ENCODE data around the gene SPATA2L. TPM values are rescaled to one million over a fixed set of nuclear protein-coding genes. Genes with fewer than 3 reads are reported as not detected.
A peak's percentile ranks its signal among the peaks of the same experiment; 100 is the strongest.

Gene SPATA2L
- total RNA-seq, 1 donor = 14.8 TPM

- DNase-seq (ENCODE audit: insufficient read length, low spot score, missing footprints) = peak; percentile 52
- TF ChIP-seq CTCF (IDR thresholded peaks at IDR 0.05; ENCODE audit: extremely low read depth, low read depth, low read length) = no peak
- H3K4me1 ChIP-seq (ENCODE audit: insufficient read depth, low read length) = peaks cover 14% of the 10 kb centered on the region
- peaks cover 30% of the 10 kb centered on the region for H4K20me1 ChIP-seq (ENCODE audit: insufficient read depth, low read length)
- no peak overlapping the region for H3K4me2 ChIP-seq (ENCODE audit: insufficient read depth, low read length)
- H3K27ac ChIP-seq (ENCODE audit: low read depth, low read length) = no peak overlapping the region
- H3K9me3 ChIP-seq (ENCODE audit: low read depth, low read length) = no peaks in the 10 kb centered on the region
- peaks cover 70% of the 10 kb centered on the region for H3K79me2 ChIP-seq (ENCODE audit: insufficient read depth, low read length)
- H2AFZ ChIP-seq (ENCODE audit: low read length) = no peak overlapping the region
- no peaks in the 10 kb centered on the region for H3K27me3 ChIP-seq (ENCODE audit: insufficient read depth, low read length)
- peaks cover 17% of the 10 kb centered on the region for H3K36me3 ChIP-seq (ENCODE audit: insufficient read depth, low read length)
- H3K4me3 ChIP-seq (ENCODE audit: insufficient read depth, low read length) = no peak overlapping the region
These were observed 46.4 kb downstream of the SPATA2L start for GRCh38 chr16:89655062-89655643.

GRCh38 chr16:89653656-89654295 lies 47.7 kb downstream of the SPATA2L start:
- H3K27me3 ChIP-seq (ENCODE audit: insufficient read depth, low read length) = no peaks in the 10 kb centered on the region
- H3K4me1 ChIP-seq (ENCODE audit: insufficient read depth, low read length) = peaks cover 13% of the 10 kb centered on the region
- no peak overlapping the region for H3K4me2 ChIP-seq (ENCODE audit: insufficient read depth, low read length)
- H3K36me3 ChIP-seq (ENCODE audit: insufficient read depth, low read length) = peaks cover 17% of the 10 kb centered on the region
- H2AFZ ChIP-seq (ENCODE audit: low read length) = no peak overlapping the region
- H3K9me3 ChIP-seq (ENCODE audit: low read depth, low read length) = no peaks in the 10 kb centered on the region
- peak; percentile 51 for DNase-seq (ENCODE audit: insufficient read length, low spot score, missing footprints)
- H3K27ac ChIP-seq (ENCODE audit: low read depth, low read length) = no peak overlapping the region
- TF ChIP-seq CTCF (IDR thresholded peaks at IDR 0.05; ENCODE audit: extremely low read depth, low read depth, low read length) = no peak
- H3K79me2 ChIP-seq (ENCODE audit: insufficient read depth, low read length) = peaks cover 59% of the 10 kb centered on the region
- peaks cover 30% of the 10 kb centered on the region for H4K20me1 ChIP-seq (ENCODE audit: insufficient read depth, low read length)
- H3K4me3 ChIP-seq (ENCODE audit: insufficient read depth, low read length) = no peak overlapping the region

- no peaks in the 10 kb centered on the region for H3K9me3 ChIP-seq (ENCODE audit: low read depth, low read length)
- H3K4me2 ChIP-seq (ENCODE audit: insufficient read depth, low read length) = no peak overlapping the region
- peaks cover 34% of the 10 kb centered on the region for H4K20me1 ChIP-seq (ENCODE audit: insufficient read depth, low read length)
- no peak for TF ChIP-seq CTCF (IDR thresholded peaks at IDR 0.05; ENCODE audit: extremely low read depth, low read depth, low read length)
- no peak overlapping the region for H3K27ac ChIP-seq (ENCODE audit: low read depth, low read length)
- peaks cover 45% of the 10 kb centered on the region for H3K79me2 ChIP-seq (ENCODE audit: insufficient read depth, low read length)
- no peak overlapping the region for H3K4me3 ChIP-seq (ENCODE audit: insufficient read depth, low read length)
- no peaks in the 10 kb centered on the region for H3K27me3 ChIP-seq (ENCODE audit: insufficient read depth, low read length)
- DNase-seq (ENCODE audit: insufficient read length, low spot score, missing footprints) = no peak
- no peak overlapping the region for H2AFZ ChIP-seq (ENCODE audit: low read length)
- peaks cover 23% of the 10 kb centered on the region for H3K36me3 ChIP-seq (ENCODE audit: insufficient read depth, low read length)
- H3K4me1 ChIP-seq (ENCODE audit: insufficient read depth, low read length) = peaks cover 3% of the 10 kb centered on the region
These were observed 49.9 kb downstream of the SPATA2L start for GRCh38 chr16:89651584-89651983.

- Histone ChIP-seq H4K20me1 (ENCODE audit: insufficient read depth, low read length) (peaks cover 18% of the 10 kb centered on the region), H3K4me1 (ENCODE audit: insufficient read depth, low read length) (no peaks in the 10 kb centered on the region), H3K79me2 (ENCODE audit: insufficient read depth, low read length) (peaks cover 17% of the 10 kb centered on the region), H3K27ac (ENCODE audit: low read depth, low read length) (no peak overlapping the region), H3K4me2 (ENCODE audit: insufficient read depth, low read length) (no peak overlapping the region), H3K36me3 (ENCODE audit: insufficient read depth, low read length) (peaks cover 31% of the 10 kb centered on the region), H2AFZ (ENCODE audit: low read length) (no peak overlapping the region), H3K4me3 (ENCODE audit: insufficient read depth, low read length) (no peak overlapping the region), H3K27me3 (ENCODE audit: insufficient read depth, low read length) (no peaks in the 10 kb centered on the region), H3K9me3 (ENCODE audit: low read depth, low read length) (no peaks in the 10 kb centered on the region)
- DNase-seq (ENCODE audit: insufficient read length, low spot score, missing footprints) = peak; percentile 73
- TF ChIP-seq CTCF (IDR thresholded peaks at IDR 0.05; ENCODE audit: extremely low read depth, low read depth, low read length) = no peak
These were observed 54.6 kb downstream of the SPATA2L start for GRCh38 chr16:89646906-89647305.
